GM21423 (cell line): ENCODE data around the gene TPO.

Experiments
- ATAC-seq: cut with Tn5 transposase; IDR thresholded peaks from one replicate; pipeline ENCODE4 v1.9.1; 2021; ENCODE audit warnings: mild to moderate bottlenecking, moderate library complexity; ENCODE audit not compliant: unreplicated experiment

TPO gene

GRCh38 chr2:1518331-1518803, 105.1 kb downstream of the TPO start:
- ATAC-seq, result no peak

GRCh38 chr2:1518867-1519530, 105.7 kb downstream of the TPO start:
- no peak for ATAC-seq

GRCh38 chr2:1521191-1521877, 108.1 kb downstream of the TPO start:
- ATAC-seq, result no peak

- ATAC-seq, result no peak
Measured at GRCh38 chr2:1521878-1522830, 108.9 kb downstream of the TPO start.

GRCh38 chr2:1527153-1527992, 114.1 kb downstream of the TPO start:
- ATAC-seq, result no peak

GRCh38 chr2:1528273-1529064, 115.2 kb downstream of the TPO start:
- no peak for ATAC-seq

GRCh38 chr2:1538663-1539062, 125.4 kb downstream of the TPO start:
- no peak for ATAC-seq

GRCh38 chr2:1539441-1539840, 126.2 kb downstream of the TPO start:
- ATAC-seq, result no peak

GRCh38 chr2:1539973-1540372, 126.7 kb downstream of the TPO start:
- no peak for ATAC-seq

- ATAC-seq, result no peak
Measured at GRCh38 chr2:1540481-1540880, 127.2 kb downstream of the TPO start.

GRCh38 chr2:1541040-1541439, 127.8 kb downstream of the TPO start:
- no peak for ATAC-seq

- no peak for ATAC-seq
Measured at GRCh38 chr2:1541819-1542475, 128.7 kb downstream of the TPO start.

GRCh38 chr2:1542971-1543370, 129.7 kb downstream of the TPO start:
- no peak for ATAC-seq

GRCh38 chr2:1543776-1544477, 130.7 kb downstream of the TPO start:
- ATAC-seq, result no peak

GRCh38 chr2:1544478-1545069, 131.3 kb downstream of the TPO start:
- ATAC-seq, result no peak

GRCh38 chr2:1546023-1546591, 132.8 kb downstream of the TPO start:
- ATAC-seq, result no peak

- no peak for ATAC-seq
Measured at GRCh38 chr2:1546901-1547300, 133.6 kb downstream of the TPO start.
